ENCODE measurements around the gene DHRS13.

DNA sequence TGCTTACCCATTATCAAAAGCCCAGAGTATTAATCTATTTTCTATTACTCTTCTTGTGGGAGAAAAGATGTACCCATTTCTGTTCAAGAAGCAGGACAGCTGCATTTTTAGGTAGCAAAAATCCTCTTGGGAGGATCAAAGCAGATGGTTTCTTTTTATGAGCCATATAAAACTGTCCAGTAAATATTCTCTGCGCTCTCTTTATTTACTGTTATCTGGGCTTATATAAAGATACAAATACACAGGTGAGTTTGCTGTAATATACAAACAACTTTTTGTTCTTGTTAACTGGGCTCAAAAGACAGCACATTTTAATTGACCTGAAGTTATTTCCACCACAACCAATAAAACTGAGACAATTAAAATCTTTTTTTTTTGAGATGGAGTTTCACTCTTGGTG lies 38.4 kb upstream of the DHRS13 start:
- TF ChIP-seq EZH2 (IDR thresholded peaks at IDR 0.05; ENCODE audit: borderline replicate concordance, insufficient read depth, low read length, poor library complexity, severe bottlenecking) (no peak), REST (IDR thresholded peaks at IDR 0.05; ENCODE audit: borderline replicate concordance) (no peak), EP300 (conservative IDR thresholded peaks at IDR 0.05; ENCODE audit: poor library complexity, severe bottlenecking) (no peak), TAF1 (IDR thresholded peaks at IDR 0.05; ENCODE audit: low read depth) (no peak), POLR2AphosphoS5 (IDR thresholded peaks at IDR 0.05) (no peak), SMC3 (conservative IDR thresholded peaks at IDR 0.05; ENCODE audit: poor library complexity) (no peak), RAD21 (conservative IDR thresholded peaks at IDR 0.05) (no peak)
- TF ChIP-seq, protein P1, sequence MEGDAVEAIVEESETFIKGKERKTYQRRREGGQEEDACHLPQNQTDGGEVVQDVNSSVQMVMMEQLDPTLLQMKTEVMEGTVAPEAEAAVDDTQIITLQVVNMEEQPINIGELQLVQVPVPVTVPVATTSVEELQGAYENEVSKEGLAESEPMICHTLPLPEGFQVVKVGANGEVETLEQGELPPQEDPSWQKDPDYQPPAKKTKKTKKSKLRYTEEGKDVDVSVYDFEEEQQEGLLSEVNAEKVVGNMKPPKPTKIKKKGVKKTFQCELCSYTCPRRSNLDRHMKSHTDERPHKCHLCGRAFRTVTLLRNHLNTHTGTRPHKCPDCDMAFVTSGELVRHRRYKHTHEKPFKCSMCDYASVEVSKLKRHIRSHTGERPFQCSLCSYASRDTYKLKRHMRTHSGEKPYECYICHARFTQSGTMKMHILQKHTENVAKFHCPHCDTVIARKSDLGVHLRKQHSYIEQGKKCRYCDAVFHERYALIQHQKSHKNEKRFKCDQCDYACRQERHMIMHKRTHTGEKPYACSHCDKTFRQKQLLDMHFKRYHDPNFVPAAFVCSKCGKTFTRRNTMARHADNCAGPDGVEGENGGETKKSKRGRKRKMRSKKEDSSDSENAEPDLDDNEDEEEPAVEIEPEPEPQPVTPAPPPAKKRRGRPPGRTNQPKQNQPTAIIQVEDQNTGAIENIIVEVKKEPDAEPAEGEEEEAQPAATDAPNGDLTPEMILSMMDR (IDR thresholded peaks at IDR 0.05; ENCODE audit: poor library complexity, severe bottlenecking) = no peak
